Raji (cell line): Measurements from ENCODE around the gene HMMR.

Source experiments
- POLR2A ChIP-seq: IDR thresholded peaks from 2 replicates; pipeline ENCODE4 v1.6.1; 2011; ENCODE audit warnings: low read depth, low read length, control low read depth; ENCODE audit not compliant: insufficient read depth

HMMR gene

GRCh38 chr5:163497315-163497714, 36.9 kb downstream of the HMMR start:
- TF ChIP-seq POLR2A, result no peak

GRCh38 chr5:163498886-163499285, 38.5 kb downstream of the HMMR start:
- TF ChIP-seq POLR2A, result no peak

- TF ChIP-seq POLR2A, result no peak
These were observed 42.1 kb downstream of the HMMR start for GRCh38 chr5:163502521-163502920.

GRCh38 chr5:163503106-163504078, 43.0 kb downstream of the HMMR start:
- peak; percentile 51 for TF ChIP-seq POLR2A

- TF ChIP-seq POLR2A, result peak; percentile 49; the same call in 1 of the 2 replicates
These were observed 43.9 kb downstream of the HMMR start for GRCh38 chr5:163504079-163504931.

GRCh38 chr5:163505049-163505367, 44.6 kb downstream of the HMMR start:
- TF ChIP-seq POLR2A, result no peak

GRCh38 chr5:163505368-163506094, 45.1 kb downstream of the HMMR start, which contains the start of gene MAT2B:
TSS of gene MAT2B (plus strand) at chr5:163505619. CDS start at chr5:163505687, 68 bp downstream.
- peak; percentile 86 for TF ChIP-seq POLR2A

GRCh38 chr5:163506095-163506457, 45.6 kb downstream of the HMMR start:
- TF ChIP-seq POLR2A, result no peak

- TF ChIP-seq POLR2A, result no peak
These were observed 46.3 kb downstream of the HMMR start for GRCh38 chr5:163506726-163507125.

GRCh38 chr5:163508753-163509152, 48.3 kb downstream of the HMMR start:
- no peak for TF ChIP-seq POLR2A

- TF ChIP-seq POLR2A, result no peak
These were observed 49.0 kb downstream of the HMMR start for GRCh38 chr5:163509291-163509951.

GRCh38 chr5:163512526-163512925, 52.1 kb downstream of the HMMR start:
- no peak for TF ChIP-seq POLR2A

- TF ChIP-seq POLR2A, result no peak
These were observed 64.7 kb downstream of the HMMR start for GRCh38 chr5:163525096-163525495.

- no peak for TF ChIP-seq POLR2A
These were observed 69.3 kb downstream of the HMMR start for GRCh38 chr5:163529698-163530097.

- no peak for TF ChIP-seq POLR2A
These were observed 70.8 kb downstream of the HMMR start for GRCh38 chr5:163531272-163531671.
